Muscle of arm (tissue), 12 donors: ENCODE measurements around the gene HMCN2. TPM values are rescaled to one million over a fixed set of nuclear protein-coding genes. Genes with fewer than 3 reads are reported as not detected.
"Not testable (repeated sequence)": the region's sequence is repeated elsewhere in the genome, so short reads cannot be mapped to it uniquely, and the experiment has no call there.

Experiments
- DNase-seq: peaks from one replicate; pipeline ENCODE4 v3.0.0-alpha.2; 2013
- polyA plus RNA-seq, 12 donors: library from polyadenylated mRNA; unstranded; fragments of 120-200 nt; gene quantifications; one replicate each; pipeline ENCODE4 v1.2.1, GENCODE V29; 2013; ENCODE audit not compliant: insufficient read length in 12 of 12

The HMCN2 gene
- polyA plus RNA-seq, 12 donors = 4.8 to 19.1 (median 8.6) TPM; not detected in 1

DNA sequence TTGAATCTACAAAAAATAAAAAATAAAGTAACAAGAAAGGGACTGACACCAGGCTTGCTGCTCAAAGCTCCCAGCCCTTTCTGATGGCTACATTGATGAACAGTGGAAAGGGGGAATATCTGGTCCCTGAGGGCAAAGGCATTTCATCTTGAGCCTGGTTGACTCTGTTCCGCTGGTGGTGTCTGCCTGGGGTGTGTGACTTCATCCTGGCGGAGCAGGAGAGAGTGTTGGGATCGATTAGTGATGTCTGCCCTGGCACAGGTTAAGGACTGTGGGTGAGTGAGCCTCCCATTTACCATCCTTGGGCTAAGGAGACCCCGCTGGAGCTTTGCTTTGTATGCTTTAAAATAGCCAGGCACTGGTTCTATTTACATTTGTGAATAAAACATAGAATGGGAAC is 122.3 kb downstream of the HMCN2 start:
- DNase-seq = no peak

DNA sequence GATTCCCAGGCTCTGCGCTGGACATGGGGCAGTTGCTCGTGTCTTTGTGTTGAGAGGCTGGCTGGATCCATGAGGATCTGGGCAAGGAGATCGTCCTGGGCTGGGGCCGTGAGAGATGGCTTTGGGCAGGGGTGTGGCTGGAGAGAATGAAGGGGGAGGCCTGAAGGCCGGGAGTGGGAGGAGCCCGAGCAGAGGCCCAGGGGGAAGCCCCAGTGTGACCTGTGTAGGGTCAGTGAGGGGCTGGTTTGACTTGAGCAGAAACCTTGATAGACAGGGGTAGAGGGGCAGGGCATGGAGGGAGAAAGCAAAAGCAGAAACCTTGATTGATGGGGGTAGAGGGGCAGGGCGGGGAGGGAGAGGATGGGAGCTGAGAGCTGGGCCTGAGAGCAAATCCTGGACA is 124.8 kb downstream of the HMCN2 start:
- DNase-seq = no peak

DNA sequence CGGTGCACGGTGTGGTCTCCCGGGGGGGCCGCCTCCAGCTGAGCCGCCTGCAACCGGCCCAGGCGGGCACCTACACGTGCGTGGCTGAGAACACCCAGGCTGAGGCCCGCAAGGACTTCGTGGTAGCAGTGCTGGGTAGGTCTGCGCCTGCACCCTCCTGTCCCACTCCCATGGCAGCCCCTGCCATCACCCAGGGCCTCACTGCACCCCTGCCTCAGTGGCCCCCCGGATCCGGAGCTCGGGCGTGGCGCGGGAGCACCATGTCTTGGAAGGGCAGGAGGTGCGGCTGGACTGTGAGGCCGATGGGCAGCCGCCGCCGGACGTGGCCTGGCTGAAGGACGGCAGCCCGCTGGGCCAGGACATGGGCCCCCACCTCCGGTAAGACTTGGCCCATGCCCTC is 125.4 kb downstream of the HMCN2 start:
- no peak for DNase-seq

DNA sequence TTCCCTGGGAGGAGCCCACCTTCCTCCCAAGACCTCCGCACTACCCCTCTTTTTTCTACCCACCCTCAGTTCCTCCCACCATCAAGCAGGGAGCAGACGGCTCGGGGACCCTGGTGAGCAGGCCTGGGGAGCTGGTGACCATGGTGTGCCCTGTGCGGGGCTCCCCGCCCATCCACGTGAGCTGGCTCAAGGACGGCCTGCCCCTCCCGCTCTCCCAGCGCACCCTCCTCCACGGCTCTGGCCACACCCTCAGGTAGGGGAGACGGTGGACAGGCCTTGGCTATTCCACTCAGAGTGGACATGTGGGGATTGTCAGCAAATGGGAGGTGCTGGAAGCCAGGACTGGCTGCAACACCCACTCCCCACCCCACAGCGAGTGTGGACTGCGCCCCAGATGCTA is 126.3 kb downstream of the HMCN2 start:
- DNase-seq = no peak

DNA sequence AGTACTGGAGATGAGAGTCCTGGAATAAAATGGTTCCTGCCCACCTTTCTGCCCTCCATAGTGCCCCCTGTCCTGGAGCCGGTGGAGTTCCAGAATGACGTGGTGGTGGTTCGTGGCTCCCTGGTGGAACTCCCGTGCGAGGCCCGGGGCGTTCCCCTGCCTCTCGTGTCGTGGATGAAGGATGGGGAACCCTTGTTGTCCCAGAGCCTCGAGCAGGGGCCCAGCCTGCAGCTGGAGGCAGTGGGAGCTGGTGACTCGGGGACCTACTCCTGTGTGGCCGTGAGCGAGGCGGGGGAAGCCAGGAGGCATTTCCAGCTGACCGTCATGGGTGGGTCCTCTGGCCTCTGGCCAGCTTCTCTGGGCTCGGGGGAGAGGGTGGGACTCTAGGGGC is 128.1 kb downstream of the HMCN2 start:
- DNase-seq = no peak

DNA sequence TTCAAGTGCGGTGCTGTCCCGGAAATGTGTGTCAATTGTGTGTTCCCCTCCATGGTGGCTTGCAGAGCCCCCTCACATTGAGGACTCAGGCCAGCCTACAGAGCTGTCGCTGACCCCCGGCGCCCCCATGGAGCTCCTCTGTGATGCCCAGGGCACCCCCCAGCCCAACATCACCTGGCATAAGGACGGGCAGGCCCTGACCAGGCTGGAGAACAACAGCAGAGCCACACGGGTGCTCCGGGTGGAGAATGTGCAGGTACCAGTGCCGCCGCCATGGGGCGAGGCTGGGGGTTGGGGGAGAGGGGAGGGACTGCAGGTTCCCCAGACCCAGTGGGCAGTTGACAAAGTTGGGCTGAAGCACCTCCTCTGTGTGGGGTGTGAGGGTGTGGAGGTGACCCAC is 128.8 kb downstream of the HMCN2 start:
- DNase-seq = no peak

DNA sequence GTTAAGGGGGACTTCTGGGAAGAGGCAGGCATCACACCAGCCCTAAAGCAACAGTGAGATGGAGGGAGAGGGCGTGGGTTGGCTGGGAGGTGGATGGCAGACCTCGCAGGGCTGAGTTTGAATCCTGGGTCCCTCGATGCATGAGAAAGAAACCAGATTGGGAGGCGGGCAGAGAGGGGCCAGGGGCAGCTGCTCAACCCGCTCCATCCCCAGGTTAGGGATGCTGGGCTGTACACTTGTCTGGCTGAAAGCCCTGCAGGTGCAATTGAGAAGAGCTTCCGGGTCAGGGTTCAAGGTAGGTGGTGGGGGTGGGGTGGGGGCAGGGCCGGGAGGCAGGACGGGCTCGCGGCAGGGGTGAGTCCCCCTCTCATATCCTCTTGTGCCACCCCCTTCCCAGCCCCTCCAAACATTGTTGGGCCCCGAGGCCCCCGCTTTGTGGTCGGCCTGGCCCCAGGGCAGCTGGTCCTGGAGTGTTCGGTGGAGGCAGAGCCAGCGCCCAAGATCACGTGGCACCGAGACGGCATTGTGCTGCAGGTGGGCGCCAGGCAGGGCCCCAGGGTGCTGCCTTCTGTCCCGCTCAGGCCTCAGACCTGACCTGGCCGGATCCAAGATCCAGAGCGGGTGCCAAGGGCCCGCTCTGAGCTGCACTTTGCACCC is 129.4 kb downstream of the HMCN2 start:
- no peak for DNase-seq

DNA sequence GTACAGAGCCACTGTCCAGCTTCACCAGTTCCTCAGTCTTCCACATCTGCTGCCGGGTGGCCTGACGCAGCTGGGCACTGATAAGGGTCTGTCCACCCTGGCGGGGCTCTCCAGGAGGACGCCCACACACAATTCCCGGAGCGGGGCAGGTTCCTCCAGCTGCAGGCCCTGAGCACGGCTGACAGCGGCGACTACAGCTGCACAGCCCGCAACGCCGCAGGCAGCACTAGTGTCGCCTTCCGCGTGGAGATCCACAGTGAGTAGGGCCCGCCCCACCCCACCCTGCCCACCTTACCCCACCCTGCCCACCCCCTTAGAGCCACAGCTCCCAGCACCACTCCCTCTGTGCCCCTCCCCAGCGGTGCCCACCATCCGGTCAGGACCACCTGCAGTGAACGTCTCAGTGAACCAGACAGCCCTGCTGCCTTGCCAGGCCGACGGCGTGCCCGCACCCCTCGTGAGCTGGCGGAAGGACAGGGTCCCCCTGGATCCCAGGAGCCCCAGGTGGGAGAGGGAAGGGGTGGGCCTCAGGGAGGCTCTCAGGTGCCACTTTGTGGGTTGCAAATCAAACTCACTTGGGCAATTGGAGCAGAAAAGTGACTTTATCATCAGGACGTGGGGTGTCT is 130.4 kb downstream of the HMCN2 start:
- DNase-seq = no peak

DNA sequence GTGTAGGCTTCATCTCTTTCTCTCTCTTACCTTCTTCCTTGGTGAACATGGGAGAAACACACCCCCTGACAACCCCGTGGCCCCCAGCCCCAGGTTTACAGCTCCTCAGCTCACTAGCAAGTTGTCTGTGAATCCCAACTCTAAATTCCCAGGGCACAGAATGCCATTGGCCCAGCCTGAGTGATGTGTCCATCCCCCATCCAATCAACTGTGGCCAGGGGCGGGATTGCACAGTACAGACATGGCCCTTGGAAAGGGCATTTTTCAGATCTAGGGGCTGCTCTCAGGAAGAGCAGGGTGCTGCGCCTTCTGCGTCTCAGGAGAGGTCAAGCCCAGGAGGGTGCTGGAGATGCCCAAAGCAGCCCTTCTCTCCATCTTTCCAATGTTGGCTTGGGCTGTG is 131.0 kb downstream of the HMCN2 start:
- DNase-seq = no peak

DNA sequence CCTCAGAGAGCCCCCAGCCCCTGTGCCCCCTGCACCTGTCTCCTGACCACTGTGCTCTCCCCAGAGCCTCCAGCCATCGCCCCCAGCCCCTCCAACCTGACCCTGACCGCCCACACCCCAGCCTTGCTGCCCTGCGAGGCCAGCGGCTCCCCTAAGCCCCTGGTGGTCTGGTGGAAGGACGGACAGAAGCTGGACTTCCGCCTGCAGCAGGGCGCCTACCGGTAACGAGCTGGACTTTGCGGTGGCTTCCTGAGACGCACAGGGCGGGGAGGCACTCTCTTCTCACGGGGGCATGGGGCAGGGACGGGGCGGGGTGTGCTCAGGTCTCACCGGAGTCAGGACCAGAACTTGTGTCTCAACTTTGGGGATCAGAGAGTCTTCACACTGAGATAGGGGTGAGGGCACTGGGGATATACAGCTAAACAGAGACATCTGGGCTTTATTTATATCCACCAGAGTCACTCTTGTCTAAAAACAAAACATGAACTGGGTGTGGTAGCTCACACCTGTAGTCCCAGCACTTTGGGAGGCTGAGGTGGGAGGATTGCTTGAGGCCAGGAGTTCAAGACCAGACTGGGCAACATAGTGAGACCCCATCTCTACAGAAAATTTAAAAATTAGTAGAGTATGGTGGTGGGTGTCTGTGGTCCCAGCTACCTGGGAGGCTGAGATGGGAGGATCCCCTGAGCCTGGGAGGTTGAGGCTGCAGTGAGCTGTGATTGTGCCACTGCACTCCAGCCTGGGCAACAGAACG is 133.1 kb downstream of the HMCN2 start:
- no peak for DNase-seq

DNA sequence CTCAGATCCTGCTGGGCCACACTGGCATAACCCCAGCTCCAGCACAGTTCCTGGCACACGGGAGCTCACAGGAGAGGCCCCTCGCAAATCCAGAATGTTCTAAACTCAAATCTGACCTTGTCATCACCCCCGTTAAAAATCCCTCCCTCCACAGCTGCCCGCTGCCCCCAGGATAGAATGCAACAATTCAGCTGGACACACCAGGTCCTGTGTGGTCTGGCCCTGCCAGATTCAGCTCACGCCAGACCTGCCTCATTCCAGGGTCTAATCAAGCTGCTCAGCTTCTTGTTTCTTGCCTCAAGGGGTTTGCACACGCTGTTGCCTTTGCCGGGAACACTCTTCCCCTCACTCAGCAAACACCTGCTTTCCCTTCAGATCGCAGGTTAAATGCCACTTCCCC is 134.2 kb downstream of the HMCN2 start:
- no peak for DNase-seq

DNA sequence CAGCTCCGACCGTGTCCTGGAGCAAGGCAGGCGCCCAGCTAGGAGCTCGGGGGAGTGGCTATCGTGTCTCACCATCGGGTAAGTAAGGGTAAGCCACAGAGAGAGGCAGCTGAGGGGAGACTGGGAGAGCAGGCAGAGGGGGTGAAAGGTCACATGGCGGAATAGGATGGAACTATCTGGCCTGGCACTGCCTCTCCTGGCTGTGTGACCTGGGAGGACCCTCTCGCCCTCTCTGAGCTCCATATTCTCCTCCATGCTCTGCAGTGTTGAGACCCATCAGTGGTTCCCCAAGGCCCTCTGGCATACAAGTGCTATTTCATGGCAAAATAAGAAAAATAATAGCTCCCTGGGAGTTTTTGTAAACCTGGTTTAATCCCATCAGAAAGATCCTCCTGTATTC is 135.3 kb downstream of the HMCN2 start:
- DNase-seq = no peak

DNA sequence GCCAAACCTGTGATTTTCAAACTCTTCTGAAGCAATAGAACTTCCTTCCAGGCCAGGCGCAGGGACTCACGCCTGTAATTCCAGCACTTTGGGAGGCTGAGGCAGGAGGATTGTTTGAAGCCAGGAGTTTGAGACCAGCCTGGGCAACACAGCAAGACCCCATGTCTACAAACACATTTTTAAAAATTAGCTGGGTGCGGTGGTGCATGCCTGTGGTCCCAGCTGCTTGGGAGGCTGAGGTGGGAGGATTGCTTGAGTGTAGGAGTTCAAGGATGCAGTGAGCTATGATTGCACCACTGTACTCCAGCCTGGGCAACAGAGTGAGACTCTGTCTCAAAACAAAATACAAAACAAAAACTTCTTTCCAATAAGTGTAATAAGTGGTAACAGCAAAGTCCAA is 136.2 kb downstream of the HMCN2 start:
- DNase-seq = not testable (repeated sequence)

DNA sequence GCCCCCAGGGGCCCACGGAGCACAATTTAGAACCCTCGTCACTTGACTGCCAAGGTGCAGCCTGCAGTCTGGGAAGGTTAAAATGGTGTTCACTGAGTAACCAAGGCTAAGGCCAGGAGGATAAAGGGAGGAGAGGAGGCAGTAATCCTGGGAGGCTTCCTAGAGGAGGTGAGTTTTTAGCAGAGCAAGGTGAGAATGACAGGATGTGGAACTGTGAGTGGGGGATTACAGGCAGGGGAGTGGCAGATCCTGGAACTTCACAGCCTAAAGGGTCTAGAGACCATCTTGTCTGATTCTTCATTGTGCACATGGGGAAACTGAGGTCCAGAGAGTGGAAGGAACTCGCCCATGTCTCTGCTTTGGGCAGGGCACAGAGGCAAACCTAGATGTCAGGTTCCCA is 136.7 kb downstream of the HMCN2 start:
- DNase-seq = no peak

DNA sequence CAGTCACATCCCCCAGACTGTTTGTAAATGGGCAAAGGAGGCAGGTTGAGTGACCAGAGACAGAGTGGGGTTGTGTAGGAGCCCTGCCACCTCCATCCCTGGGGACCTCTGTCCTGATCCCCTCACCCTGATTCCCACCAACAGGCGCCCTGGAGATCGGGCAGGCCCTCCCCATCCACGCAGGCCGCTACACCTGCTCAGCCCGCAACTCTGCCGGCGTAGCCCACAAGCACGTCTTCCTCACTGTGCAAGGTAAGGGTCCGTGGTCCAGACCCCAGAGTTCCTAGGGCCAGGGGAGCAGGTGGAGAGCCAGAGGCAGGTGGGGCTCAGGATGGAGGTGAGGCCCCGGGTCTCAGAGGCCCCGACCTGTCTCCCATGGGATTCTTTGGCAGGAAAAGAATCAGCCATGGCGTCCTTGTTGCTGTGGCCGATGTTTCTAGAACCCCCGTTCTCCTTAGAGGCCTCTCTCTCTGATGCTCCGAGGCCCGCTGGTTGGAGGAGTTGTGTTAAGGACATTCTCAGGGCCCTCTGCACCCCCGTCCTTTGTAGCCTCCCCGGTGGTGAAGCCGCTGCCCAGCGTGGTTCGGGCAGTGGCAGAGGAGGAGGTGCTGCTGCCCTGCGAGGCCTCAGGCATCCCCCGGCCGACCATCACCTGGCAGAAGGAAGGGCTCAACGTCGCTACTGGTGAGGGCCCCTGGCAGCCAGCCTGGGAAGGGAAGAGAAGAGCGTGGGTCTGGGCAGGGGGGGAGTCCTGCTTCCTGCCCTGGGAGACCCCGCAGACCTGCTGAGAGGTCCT is 137.3 kb downstream of the HMCN2 start:
- DNase-seq = no peak

DNA sequence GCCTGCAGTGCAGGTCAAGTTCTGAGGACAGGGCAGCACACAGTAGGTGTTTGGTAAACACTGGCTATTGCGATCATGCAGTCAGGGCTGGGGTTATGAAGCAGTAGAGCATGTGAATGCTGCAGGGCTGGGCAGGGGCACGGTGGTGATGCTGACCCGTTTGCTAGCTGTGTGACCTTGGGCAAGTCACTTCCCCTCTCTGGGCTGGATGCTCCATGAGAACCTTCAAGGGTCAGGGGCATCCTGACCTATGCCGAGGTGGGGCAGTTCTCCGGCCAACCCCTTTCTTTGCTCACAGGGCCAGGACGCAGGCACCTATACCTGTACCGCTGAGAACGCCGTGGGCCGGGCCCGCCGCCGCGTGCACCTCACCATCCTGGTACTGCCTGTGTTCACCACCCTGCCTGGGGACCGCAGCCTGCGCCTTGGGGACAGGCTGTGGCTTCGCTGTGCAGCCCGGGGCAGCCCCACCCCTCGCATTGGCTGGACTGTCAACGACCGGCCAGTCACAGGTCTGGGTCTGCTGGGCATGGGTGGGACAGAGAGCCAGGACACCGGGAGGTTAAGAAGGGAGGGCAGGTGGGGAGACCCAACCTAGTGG is 140.2 kb downstream of the HMCN2 start:
- DNase-seq = no peak

DNA sequence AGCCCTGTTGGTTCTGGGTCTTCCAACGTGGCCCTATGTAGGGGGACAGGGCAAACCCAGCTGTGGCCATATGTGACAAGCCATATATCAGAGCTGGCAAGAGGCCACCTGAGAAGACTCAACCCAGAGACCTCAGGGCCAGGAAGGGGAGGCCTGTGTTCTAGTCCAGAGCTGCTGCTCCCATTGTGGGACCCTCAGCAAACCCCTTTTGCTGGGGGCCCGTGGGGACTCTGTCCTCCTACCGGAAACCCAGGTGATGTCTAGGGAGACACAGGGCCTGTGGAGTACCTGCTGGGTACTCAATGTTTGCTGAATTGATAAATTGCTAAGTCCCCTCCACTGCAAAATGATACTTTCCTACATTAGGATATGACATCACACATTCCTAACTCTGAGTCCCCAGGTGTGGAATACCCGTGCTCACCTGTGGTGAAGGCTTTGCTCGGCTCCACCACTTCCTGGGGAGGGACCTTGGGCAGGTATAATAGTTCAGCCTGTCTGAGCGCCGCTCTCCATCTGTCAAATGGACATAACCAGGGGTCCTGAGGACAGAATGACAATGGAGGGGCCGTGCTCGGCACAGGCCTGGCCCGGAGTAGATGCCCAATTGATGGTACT is 140.8 kb downstream of the HMCN2 start:
- DNase-seq = no peak

DNA sequence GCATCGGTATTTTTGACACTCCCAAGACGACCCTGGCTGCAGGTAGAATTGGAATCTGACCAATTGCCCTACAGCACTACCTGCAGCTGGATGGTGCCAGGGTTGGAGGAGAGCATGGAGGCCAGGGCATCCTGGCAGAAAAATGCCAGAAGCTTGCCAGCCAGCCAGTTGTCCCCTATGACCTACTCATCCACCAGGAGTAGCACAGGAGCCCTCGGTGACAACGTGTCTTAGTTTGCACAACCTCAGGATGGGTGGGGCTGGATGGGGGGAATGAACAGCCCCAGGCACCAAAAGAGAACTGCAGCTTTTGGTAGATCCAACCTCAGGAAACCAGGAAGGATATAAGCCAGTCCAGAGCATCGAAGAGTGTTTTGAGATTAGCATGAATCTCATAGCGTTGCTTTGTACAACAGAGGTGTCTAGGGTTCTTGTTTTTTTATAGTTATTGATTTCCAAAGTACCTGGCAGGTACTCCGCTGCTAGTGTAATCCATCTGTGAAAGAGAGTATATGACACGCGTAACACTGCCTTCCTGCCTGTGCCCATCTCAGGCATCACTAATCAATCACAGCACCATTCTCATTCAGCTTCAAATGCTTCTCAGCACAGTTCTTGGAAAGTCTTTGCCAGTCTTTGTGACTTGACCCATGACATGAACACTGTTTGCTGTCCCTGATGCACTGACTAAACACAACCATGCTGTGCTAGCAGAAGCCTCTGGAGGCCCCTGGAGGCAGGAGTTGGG is 142.5 kb downstream of the HMCN2 start:
- no peak for DNase-seq

DNA sequence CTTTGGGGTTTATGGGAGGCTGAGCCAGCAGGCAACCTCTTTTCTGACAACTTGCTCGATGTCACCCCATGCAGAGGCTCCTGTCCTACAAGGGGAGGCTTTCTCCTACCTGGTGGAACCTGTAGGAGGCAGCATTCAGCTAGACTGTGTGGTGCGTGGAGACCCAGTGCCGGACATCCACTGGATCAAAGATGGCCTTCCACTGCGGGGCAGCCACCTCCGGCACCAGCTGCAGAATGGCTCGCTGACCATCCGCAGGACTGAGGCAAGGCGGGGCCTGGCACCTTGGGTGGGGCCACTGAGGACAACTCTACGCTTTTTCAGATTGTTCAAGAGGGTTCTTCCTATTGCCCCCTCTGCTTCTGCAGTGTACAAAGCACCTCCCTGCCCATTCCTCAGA is 143.1 kb downstream of the HMCN2 start:
- no peak for DNase-seq

DNA sequence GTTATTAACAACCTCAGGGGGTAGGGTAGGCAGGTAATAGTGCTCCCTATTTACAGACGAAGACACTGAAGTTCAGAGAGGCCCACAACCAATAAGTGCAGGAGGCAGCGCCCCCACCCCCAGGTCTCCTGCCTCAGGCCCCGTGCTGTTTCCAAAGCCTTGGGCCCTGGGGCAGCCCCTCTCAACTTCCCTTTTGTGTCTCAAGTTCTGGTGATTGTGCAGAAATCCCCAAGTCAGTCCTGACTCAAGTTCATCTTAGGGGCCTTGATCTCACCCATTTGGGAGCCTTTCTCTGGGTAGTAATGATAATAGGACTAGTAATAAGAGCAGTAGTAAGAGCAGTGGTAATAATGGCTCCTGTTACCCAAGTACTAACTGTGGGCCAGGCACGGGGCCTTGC is 143.7 kb downstream of the HMCN2 start:
- no peak for DNase-seq

DNA sequence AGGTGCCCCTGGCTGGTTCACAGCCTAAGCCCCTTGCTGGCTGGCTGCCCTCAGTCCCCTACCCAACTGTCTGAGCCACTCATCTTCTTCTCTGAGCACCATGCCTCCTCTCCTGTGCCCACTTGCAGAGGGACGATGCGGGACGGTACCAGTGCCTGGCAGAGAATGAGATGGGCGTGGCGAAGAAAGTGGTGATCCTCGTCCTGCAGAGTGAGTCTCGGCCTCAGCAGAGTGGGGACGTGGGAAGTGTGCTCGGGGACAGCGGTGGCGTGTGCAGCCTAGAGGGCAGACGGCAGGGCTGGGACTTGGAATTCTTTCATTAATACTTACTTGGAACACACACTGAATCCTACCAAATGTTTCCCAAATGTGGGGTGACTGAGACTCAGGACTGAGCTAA is 144.9 kb downstream of the HMCN2 start:
- no peak for DNase-seq
